Measurements from ENCODE around the gene CREBL2.
"Not testable (repeated sequence)": the region's sequence is repeated elsewhere in the genome, so short reads cannot be mapped to it uniquely, and the experiment has no call there.

The CREBL2 gene, protein sequence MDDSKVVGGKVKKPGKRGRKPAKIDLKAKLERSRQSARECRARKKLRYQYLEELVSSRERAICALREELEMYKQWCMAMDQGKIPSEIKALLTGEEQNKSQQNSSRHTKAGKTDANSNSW
- 47.7 to 186 (median 73.9) reads per million in 9 experiments for total RNA-seq

DNA sequence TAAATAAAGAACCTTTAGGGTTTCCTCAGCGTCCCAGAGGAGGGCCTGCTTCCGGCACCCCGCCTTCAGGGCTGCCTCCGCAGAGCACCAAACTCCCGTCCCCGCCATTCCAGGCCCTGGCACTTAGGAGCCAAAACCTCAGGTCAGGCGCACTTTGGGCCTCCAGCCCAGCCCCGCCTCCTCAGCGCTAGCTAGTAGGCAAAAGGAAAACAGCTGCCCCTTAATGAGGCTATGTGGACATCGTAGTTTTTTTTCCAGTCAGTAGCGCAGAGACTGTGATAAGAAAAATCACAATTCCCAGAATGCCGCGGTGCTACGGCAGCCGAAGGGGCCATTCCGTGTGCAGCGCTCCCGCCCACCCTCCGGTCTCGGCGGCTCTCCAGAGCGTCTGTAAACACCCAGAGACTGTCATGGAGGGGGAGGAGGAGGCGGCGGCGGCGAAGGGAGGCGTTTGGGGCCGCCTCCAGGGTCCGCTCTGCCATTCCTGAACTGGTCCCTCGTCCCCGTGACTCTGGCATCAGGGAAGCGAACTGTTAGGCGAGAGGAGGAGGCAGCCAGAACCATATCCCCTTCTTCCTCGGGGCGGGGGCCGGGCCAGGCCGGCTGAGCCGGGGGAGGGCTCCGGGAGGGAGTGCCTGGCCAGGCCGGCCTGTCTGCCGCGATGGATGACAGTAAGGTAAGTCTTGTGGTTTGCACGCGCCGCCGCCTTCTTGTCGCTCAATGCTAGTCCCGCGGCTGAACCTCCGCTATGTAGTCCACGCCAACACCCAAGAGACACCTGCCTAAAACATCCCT, at the start of gene CREBL2:
Gene CREBL2 (plus strand): TSS at position 365 of the 795 bp plus-strand sequence. CDS start 297 bp downstream, at position 662.
- peak; percentile 92 for ATAC-seq (replicated peaks)
- Mint-ChIP-seq H3K27ac (peak within 1 kb of the TSS; percentile 95 to 99), H3K9me3 (no peaks in the 10 kb centered on the region), H3K4me3 (peak within 1 kb of the TSS; percentile 95), H3K27me3 (no peaks in the 10 kb centered on the region), H3K36me3 (ENCODE audit: insufficient read depth) (peaks cover 23% of the 10 kb centered on the region), H3K4me1 (ENCODE audit: low read depth in 2 of 2) (peaks cover 26 to 39% of the 10 kb centered on the region in 2 donors)
- DNase-seq = peak; percentile 81 to 86 (median 82)

DNA sequence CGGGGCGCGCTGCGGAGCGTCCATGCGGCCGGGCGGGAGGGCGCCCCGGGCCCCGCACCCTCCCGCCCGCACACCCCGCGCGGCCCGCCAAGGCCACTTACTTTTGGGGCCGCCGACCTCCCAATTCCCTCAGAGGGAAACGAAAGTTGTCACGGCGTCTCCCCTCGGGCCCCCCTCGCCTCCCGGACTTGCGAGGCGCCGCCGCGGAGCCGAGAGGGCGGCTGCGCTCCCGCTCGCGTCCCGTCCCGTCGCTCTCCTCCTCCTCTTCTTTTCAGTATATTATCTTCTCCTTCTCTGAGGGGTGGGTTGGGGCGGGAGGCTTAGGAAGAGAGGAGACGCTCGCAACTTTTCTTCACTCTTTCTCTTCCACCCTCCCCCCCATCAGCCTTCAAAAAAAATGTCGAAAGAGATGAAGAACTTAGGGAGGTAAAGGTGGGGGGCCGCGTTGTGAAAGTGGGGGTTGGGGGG, 49.6 kb upstream of the CREBL2 start:
- peak in 2 of 3 experiments; percentile 33 to 35 for DNase-seq
- no peaks in the 10 kb centered on the region for H3K27me3 Mint-ChIP-seq
- peak; percentile 4 for ATAC-seq (replicated peaks)
- no peaks in the 10 kb centered on the region for H3K9me3 Mint-ChIP-seq
- H3K4me3 Mint-ChIP-seq = peak overlapping the region; percentile 86 to 92
- peaks cover 30% of the 10 kb centered on the region for H3K36me3 Mint-ChIP-seq (ENCODE audit: insufficient read depth)
- H3K27ac Mint-ChIP-seq = peak overlapping the region; percentile 95 to 98
- H3K4me1 Mint-ChIP-seq (ENCODE audit: low read depth in 2 of 2) = peaks cover 23 to 29% of the 10 kb centered on the region in 2 donors

DNA sequence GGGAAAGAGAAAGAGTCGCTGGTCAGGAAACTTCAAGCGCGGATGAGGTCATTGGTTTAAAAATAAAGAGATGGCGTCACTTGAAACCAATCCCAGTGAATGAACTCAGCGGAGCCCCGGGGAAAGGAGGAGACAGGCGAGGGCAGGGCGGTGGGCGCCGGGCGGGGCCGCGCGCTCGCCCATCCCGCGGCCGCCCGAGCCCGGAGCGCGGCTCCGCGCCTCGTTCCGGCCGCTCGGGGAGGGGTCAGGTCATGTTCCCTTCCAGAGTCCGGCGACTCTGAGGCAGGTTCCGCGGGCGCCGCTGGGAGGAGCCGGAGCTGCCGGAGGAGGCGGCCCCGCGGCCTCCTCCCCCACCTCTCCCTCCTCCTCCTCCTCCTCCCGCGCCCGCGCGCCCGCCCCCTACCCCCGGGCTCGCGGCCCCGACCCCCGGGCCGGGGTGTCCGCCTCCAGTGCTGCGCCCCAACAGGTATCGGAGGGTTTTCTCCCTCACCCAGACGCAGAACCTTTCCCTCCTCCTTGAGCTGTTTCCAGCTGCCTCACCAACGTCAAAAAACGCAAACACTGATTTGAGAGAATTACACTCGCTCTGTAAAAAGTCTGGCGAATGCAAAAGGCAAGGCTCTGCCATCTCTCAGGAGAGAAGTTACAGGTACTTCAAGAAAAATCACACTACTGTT, 49.0 kb upstream of the CREBL2 start, which contains the start of gene DUSP16:
Gene DUSP16 (minus strand): TSS at position 279 of the 677 bp plus-strand sequence. CDS start 41,765 bp downstream, outside the sequence.
- ATAC-seq (replicated peaks) = peak; percentile 74
- Mint-ChIP-seq H3K36me3 (ENCODE audit: insufficient read depth) (peaks cover 30% of the 10 kb centered on the region), H3K4me1 (ENCODE audit: low read depth in 2 of 2) (peaks cover 21 to 27% of the 10 kb centered on the region in 2 donors), H3K4me3 (peak within 1 kb of the TSS; percentile 86 to 92), H3K9me3 (no peaks in the 10 kb centered on the region), H3K27ac (peak within 1 kb of the TSS; percentile 95 to 98), H3K27me3 (no peaks in the 10 kb centered on the region)
- peak; percentile 70 to 80 (median 73) for DNase-seq

DNA sequence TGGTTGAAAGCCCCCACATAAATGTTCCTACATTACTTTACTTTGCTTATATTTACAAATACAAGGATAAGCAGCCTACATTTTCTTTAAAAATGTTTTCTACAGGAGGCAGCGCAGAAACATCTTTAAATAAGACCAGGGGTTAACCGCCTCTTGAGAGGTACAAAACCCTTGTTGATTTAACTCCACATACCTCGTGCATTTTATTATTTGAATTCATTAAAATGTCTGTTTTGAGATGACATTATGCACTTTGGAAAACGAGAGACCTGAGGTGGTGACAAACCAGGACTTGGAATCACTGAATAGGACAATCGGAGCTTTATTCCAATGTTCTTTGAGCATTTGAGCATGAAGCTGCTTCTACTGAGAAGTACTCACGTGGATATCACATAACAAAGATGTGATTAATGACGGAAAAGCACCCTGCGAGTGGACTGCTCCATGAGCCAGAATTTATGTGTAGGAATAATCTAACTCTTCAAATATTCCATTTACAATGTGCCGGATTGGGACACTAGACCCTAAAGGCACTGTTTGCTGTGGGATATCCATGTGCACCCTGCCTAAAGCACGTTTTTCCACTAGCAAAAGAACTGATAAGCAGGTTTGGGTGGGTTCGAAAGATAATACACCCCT, 48.3 kb upstream of the CREBL2 start:
- peak in 1 of 3 experiments; percentile 6 for DNase-seq

DNA sequence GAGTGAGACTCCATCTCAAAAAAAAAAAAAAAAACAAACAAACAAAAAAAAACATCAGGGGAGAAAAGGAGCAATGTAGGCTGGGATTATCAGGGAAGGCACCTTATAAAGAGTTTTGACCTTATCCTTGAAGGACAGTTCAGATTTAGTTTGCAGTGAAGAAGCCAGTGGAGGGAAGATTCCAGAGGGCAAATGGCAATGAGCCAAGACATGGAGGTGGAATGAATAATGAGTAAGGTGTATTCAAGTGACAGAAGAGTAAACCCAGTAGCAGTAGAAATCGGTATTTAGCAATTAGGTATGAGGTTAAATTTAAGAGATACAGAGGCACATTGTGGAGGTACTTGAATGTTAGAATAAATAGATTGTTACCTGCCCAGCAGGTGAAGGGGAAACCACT, 46.8 kb upstream of the CREBL2 start:
- Mint-ChIP-seq H3K27ac (no peak overlapping the region), H3K36me3 (ENCODE audit: insufficient read depth) (peaks cover 26% of the 10 kb centered on the region)

More for the DNA sequence above, 48.3 kb upstream of the CREBL2 start:
- H3K4me1 Mint-ChIP-seq (ENCODE audit: low read depth in 2 of 2) = peaks cover 15 to 24% of the 10 kb centered on the region in 2 donors
- peak overlapping the region; percentile 95 to 98 for H3K27ac Mint-ChIP-seq
- peaks cover 28% of the 10 kb centered on the region for H3K36me3 Mint-ChIP-seq (ENCODE audit: insufficient read depth)
- peak overlapping the region; percentile 86 to 92 for H3K4me3 Mint-ChIP-seq
- no peak for ATAC-seq (replicated peaks)
- H3K27me3 Mint-ChIP-seq = no peaks in the 10 kb centered on the region
- no peaks in the 10 kb centered on the region for H3K9me3 Mint-ChIP-seq

DNA sequence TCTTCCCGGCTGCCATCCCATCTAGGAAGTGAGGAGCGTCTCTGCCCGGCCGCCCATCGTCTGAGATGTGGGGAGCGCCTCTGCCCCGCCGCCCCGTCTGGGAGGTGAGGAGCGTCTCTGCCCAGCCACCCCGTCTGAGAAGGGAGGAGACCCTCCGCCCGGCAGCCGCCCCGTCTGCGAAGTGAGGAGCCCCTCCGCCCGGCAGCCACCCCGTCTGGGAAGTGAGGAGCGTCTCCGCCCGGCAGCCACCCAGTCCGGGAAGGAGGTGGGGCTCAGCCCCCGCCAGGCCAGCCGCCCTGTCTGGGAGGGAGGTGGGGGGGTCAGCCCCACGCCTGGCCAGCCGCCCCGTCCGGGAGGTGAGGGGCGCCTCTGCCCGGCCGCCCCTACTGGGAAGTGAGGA, 45.7 kb upstream of the CREBL2 start:
- not testable (repeated sequence) for ATAC-seq (replicated peaks); H3K4me3 Mint-ChIP-seq; H3K27me3 Mint-ChIP-seq; H3K27ac Mint-ChIP-seq; H3K4me1 Mint-ChIP-seq (ENCODE audit: low read depth in 2 of 2); H3K9me3 Mint-ChIP-seq; DNase-seq
- peaks cover 23% of the 10 kb centered on the region for H3K36me3 Mint-ChIP-seq (ENCODE audit: insufficient read depth)

More for the DNA sequence above, 46.8 kb upstream of the CREBL2 start:
- Mint-ChIP-seq H3K27me3 (no peaks in the 10 kb centered on the region), H3K4me3 (no peak overlapping the region), H3K9me3 (no peaks in the 10 kb centered on the region), H3K4me1 (ENCODE audit: low read depth in 2 of 2) (peaks cover 7 to 16% of the 10 kb centered on the region in 2 donors)
- no peak for DNase-seq
- no peak for ATAC-seq (replicated peaks)

DNA sequence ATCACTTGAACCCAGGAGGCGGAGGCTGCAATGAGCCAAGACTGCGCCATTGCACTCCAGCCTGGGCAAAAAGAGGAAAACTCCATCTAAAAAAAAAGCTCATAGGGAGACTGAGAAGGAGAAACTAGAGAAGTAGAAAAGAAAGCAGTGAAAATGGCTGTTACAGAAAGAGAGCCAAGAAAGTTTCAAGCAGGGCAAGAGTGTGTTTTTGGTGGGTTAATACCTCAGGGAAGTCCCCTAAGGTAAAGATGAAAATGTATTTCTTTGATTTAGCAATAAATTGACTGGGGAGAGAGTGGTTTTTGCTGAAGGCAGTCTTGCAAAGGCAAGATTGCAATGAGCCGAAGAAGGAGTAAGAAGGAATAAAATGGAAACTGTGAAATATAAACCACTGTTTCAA, 39.0 kb upstream of the CREBL2 start:
- Mint-ChIP-seq H3K27me3 (peaks cover 0 to 4% of the 10 kb centered on the region in 2 donors), H3K27ac (no peak overlapping the region), H3K4me3 (no peak overlapping the region), H3K4me1 (ENCODE audit: low read depth in 2 of 2) (no peaks in the 10 kb centered on the region), H3K36me3 (ENCODE audit: insufficient read depth) (no peaks in the 10 kb centered on the region), H3K9me3 (no peaks in the 10 kb centered on the region)
- DNase-seq = no peak
- no peak for ATAC-seq (replicated peaks)

DNA sequence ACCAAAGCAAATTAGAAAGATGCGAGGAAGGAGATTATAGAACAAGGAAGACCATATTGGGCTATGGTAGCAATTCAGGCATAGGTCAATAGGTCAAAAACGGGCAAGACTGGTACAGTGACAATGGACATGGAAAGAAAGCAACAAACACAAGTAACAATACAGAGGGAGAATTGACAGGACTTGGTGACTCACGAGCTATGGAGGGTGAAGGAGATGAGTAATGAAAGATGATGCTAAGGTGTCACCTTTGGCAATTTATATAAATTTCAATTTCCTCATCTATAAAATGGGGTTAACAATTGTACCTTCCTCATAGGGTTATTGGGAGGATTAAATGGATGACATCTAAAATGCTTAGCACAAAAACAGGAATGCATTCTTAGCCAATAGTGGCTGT, 33.9 kb upstream of the CREBL2 start:
- Mint-ChIP-seq H3K27me3 (peaks cover 0 to 11% of the 10 kb centered on the region in 2 donors), H3K36me3 (ENCODE audit: insufficient read depth) (no peaks in the 10 kb centered on the region), H3K4me3 (no peak overlapping the region), H3K27ac (no peak overlapping the region), H3K9me3 (no peaks in the 10 kb centered on the region), H3K4me1 (ENCODE audit: low read depth in 2 of 2) (peaks cover 3% of the 10 kb centered on the region in 2 donors)
- DNase-seq (no peak), ATAC-seq (replicated peaks) (no peak)

DNA sequence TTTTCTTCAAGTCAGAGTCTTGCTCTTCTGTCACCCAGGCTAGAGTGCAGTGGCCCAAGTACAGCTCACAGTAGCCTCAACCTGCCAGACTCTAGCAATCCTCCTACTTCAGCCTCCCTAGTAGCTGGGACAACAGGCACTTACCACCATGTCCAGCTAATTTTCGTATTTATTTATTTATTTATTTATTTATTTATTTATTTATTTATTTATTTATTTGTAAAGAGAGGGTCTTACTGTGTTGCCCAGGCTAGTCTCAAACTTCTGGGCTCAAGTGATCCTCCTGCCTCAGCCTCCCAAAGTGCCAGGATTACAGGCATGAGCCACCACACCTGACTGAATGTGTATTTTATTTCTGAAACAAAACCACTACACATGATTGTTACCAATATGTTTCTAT, 31.0 kb upstream of the CREBL2 start:
- H3K27ac Mint-ChIP-seq; H3K36me3 Mint-ChIP-seq (ENCODE audit: insufficient read depth): not testable (repeated sequence)

DNA sequence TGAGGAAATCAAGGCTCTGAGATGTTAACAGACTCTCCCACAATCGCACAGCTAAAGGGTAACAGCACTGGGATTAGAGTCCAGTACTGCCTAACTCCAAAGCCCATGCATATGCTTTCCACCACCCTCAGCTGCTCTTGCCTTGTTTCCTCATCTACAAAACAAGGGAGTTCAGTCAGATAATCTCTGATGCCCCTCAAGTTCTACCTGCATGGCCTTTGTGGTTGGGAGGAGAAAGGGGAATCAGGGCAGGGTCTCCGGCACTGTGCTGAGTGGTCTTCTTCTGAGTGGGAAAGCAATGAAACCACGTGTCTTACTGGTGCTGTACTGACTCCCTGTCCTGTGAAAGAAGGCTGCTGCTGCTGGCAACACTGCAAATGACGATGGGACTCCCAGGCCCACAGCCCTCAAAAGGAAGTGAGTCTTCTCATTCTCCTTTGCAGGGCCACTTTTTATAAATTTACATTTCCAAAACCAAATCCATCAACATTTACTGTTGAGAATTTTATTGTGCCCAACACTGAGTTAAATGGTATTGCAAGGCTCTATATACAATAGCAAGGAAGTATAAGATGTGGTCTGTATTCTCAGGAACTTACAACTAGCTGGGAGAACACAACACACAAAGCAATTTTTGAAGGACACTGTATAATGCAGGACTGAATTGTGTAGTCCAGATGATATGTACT, 29.3 kb upstream of the CREBL2 start:
- H3K27ac Mint-ChIP-seq = no peak overlapping the region
- H3K4me1 Mint-ChIP-seq (ENCODE audit: low read depth in 2 of 2) = peaks cover 3% of the 10 kb centered on the region in 2 donors
- no peaks in the 10 kb centered on the region for H3K36me3 Mint-ChIP-seq (ENCODE audit: insufficient read depth)
- DNase-seq (no peak), ATAC-seq (replicated peaks) (no peak)
- H3K9me3 Mint-ChIP-seq = no peaks in the 10 kb centered on the region
- H3K4me3 Mint-ChIP-seq = no peak overlapping the region
- H3K27me3 Mint-ChIP-seq = peaks cover 0 to 15% of the 10 kb centered on the region in 2 donors

More for the DNA sequence above, 31.0 kb upstream of the CREBL2 start:
- not testable (repeated sequence) for H3K4me3 Mint-ChIP-seq; DNase-seq; H3K9me3 Mint-ChIP-seq; ATAC-seq (replicated peaks); H3K4me1 Mint-ChIP-seq (ENCODE audit: low read depth in 2 of 2)
- H3K27me3 Mint-ChIP-seq = peaks cover 0 to 15% of the 10 kb centered on the region in 2 donors

DNA sequence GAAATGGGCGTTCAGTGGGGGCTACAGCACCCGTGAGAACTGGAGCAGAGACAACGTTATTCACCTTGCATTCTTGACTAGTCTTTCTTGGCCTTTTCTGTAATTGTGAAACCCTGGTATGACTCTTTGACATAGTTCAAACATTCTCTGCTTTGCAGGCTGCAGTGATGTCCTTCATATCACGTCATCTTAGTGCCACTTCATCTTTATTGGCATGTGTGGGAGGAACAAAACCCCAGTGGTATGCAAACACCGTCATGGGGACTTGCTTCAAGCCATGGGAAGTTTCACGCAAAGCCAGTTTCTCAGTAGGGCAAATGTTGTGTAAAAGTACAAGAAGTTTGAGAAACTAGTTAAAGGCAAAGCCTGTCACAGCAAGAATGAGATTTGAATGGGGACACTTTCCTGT, 28.8 kb upstream of the CREBL2 start:
- no peaks in the 10 kb centered on the region for H3K9me3 Mint-ChIP-seq
- DNase-seq (no peak), ATAC-seq (replicated peaks) (no peak)
- peaks cover 3% of the 10 kb centered on the region in 2 donors for H3K4me1 Mint-ChIP-seq (ENCODE audit: low read depth in 2 of 2)
- no peaks in the 10 kb centered on the region for H3K36me3 Mint-ChIP-seq (ENCODE audit: insufficient read depth)
- H3K27me3 Mint-ChIP-seq = peaks cover 0 to 15% of the 10 kb centered on the region in 2 donors
- H3K4me3 Mint-ChIP-seq = no peak overlapping the region
- no peak overlapping the region for H3K27ac Mint-ChIP-seq

DNA sequence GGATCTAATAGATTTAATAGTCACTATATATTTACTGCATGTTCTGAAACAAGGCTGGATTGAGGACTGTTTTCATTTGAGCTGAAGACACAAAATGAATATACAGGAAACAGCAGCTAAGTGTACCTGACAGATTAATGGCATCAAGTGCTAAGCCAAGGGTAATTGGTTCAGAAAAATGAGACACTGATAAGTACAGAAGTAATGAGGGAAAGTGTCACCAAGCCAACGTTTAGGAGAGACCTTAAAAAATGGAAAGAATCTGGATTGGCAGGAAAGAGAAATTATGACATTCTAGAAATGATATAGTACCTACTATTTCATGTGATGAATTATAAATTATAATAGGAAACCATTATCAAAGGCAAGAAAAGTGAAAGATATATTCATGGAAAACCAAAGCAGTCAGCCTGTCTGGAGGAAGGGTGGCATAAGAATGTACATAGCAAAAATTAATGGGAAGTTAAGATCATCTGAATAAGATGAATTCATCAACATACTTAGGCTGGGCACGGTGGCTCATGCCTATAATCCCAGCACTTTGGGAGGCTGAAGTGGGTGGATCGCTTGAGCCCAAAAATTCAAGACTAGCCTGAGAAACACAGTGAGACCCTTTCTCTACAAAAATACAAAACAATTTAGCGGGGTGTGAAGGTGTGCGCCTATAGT, 28.0 kb upstream of the CREBL2 start:
- peaks cover 0 to 15% of the 10 kb centered on the region in 2 donors for H3K27me3 Mint-ChIP-seq
- no peaks in the 10 kb centered on the region for H3K36me3 Mint-ChIP-seq (ENCODE audit: insufficient read depth)
- peaks cover 3% of the 10 kb centered on the region in 2 donors for H3K4me1 Mint-ChIP-seq (ENCODE audit: low read depth in 2 of 2)
- ATAC-seq (replicated peaks) = no peak
- H3K4me3 Mint-ChIP-seq = no peak overlapping the region
- H3K27ac Mint-ChIP-seq = no peak overlapping the region
- no peak for DNase-seq
- no peaks in the 10 kb centered on the region for H3K9me3 Mint-ChIP-seq
